Fibroblast of villous mesenchyme (primary cell): ENCODE measurements around the gene ATP9A. TPM values are rescaled to one million over a fixed set of nuclear protein-coding genes. Genes with fewer than 3 reads are reported as not detected.

Experiments used
- DNase-seq: peaks from one replicate; pipeline ENCODE4 v3.0.0-alpha.2; 2010; ENCODE audit warnings: low read depth
- H3K4me3 ChIP-seq: 2 replicates; pipeline ENCODE4 v1.5.1; 2011; ENCODE audit warnings: low read depth, mild to moderate bottlenecking, low read length
- total RNA-seq: library from RNA; depleted of rRNA; stranded (reverse); fragments of >200 nt; gene quantifications from 2 replicates; pipeline ENCODE4 v1.2.3, GENCODE V29; 2012
- TF ChIP-seq, protein P1 (sequence below): IDR thresholded peaks from 2 replicates; pipeline ENCODE4 v1.5.1; 2012; ENCODE audit warnings: low read depth, mild to moderate bottlenecking, low read length; ENCODE audit not compliant: insufficient read depth

ATP9A gene
- total RNA-seq, 1 donor: 6.9 TPM

DNA sequence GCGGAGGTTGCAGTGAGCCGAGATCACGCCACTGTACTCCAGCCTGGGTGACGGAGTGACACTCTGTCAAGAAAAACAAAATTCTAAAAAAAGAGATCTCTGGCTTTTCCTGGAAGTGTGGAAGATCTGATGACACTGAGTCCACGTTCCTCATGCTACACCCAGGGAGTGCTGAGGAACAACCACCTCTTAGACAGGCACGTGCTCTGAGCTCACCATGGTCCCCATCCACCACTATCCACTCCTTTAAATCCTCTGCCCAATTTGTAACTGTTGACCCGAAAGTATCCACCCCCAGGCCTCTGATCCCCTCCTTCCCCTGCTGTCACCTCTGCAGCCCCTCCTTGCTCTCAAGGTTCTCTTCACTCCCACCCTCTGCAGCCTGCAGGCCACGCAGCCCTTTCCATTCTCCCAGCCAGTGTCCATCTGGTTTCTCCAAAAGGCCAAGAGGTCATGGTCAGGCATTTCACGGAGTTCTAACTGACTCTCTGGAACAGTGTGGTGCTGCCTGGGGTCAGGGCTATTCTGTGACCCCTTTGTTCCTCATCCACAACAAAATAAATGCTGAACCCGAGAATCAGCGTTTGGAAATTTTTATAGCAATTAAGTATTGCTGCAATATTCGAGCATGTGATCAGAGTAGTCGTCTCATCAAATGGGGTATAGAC, 88.8 kb downstream of the ATP9A start:
- no peak for DNase-seq
- TF ChIP-seq, protein P1, sequence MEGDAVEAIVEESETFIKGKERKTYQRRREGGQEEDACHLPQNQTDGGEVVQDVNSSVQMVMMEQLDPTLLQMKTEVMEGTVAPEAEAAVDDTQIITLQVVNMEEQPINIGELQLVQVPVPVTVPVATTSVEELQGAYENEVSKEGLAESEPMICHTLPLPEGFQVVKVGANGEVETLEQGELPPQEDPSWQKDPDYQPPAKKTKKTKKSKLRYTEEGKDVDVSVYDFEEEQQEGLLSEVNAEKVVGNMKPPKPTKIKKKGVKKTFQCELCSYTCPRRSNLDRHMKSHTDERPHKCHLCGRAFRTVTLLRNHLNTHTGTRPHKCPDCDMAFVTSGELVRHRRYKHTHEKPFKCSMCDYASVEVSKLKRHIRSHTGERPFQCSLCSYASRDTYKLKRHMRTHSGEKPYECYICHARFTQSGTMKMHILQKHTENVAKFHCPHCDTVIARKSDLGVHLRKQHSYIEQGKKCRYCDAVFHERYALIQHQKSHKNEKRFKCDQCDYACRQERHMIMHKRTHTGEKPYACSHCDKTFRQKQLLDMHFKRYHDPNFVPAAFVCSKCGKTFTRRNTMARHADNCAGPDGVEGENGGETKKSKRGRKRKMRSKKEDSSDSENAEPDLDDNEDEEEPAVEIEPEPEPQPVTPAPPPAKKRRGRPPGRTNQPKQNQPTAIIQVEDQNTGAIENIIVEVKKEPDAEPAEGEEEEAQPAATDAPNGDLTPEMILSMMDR: no peak
- H3K4me3 ChIP-seq: no peak overlapping the region

DNA sequence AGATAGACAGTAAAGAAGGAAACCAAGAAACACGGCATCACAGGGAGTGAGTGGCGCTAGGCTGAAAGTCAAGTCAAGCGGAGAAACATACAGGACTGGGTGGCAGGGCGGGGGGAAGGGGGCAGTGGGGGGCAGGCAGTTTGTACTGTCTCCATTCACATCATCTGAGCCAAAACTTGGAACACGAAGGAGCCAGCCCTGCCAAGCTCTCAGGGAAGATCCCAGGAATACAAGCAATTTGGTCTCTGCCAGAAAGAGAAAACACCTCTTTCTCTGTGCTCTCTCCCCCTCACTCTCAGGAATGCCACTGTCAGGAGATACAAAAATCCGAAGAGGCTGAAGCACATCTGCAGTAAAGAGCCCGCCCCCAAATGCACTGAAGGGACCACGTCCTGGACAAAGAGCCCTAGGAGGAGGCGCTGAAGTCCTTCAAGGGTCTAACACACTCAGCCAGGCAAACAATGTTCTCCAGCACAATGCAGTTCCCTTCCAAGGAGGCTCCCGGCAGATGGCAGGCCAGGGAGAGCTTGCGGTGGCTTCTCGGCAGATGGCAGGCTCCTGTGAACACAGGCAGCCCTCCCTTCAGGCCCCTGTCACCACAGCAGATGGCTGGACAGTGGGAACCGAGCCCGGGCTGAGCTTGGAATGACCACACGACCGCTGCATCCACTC, 90.0 kb downstream of the ATP9A start:
- TF ChIP-seq, protein P1: no peak
- DNase-seq: no peak
- no peak overlapping the region for H3K4me3 ChIP-seq

DNA sequence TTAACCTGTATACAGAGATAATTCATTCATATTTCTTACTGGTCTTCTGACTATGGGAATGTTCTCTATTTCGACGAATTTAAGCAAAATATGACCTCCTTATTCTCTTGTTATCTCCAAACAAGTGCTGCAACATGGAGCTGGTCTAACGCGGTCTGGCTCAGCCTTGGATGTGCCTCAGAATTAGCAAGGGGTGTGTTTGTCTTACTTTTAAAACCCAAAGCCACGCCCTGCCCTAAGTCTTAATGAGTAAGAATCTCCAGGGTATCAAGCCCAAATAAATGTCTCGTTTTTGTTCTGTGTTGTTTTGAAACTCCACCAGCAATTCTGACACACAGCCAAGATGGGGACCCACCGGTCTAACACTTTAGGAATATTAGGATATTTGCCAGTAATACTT, 99.2 kb downstream of the ATP9A start:
- no peak for DNase-seq
- H3K4me3 ChIP-seq: no peak overlapping the region
- TF ChIP-seq, protein P1: no peak

DNA sequence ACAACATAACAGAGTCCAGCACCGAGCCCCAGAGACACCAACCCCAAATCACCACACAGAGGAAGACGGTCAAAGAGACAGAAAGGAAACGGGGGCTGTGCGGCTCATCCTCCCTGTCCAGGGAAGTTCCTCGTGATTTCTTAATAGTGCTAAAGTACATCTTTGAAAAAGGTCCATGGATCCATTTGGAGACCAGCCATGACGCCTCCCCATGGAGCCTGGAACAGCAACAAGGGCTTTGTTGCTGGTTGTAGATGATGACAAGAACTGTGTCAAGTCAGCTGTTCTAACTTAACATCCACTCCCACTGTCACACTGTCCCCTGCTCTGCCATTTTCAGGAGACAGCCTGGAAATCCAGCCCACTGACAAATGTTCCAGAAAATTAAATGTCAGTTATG, 99.7 kb downstream of the ATP9A start:
- no peak for DNase-seq
- no peak overlapping the region for H3K4me3 ChIP-seq
- TF ChIP-seq, protein P1: no peak

DNA sequence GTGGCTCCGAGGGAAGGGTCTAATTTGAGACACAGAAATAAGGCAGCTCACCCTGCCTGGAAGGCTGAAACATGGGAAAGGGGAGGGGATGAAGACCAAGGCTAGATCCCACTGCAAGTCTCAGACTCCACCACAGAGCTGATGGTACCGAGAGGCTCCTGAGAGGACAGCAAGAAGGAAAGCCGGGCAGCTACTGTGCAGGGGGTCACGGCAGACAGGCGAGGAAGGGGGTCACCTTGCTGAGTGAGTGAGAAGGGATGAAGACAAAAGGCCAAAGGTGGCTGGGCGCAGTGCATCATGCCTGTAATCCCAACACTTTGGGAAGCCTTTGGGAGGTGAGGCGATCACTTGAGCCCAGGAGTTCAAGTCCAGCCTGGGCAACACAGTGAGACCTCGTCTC, 100.7 kb downstream of the ATP9A start:
- TF ChIP-seq, protein P1: no peak
- H3K4me3 ChIP-seq: no peak overlapping the region
- DNase-seq: no peak

DNA sequence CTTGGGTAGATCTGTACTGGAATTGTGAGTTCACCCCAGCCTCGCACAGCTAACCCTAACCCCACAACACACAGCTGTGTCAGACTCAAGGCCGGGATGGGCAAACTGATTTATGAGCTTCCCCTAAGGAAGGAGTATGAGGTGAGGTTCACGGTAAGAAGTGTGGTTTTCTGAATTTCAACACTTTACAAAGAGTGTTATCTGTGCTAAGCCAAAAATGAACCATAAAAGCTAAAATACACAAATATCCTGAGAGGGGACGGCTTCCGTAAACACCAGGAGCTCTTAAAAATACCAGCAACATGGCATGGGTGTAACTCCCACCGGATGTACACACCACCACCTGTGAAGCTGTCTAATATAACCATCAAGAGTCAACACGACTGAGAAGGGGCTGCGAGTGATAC, 101.2 kb downstream of the ATP9A start:
- DNase-seq: peak; percentile 79
- TF ChIP-seq, protein P1: no peak
- H3K4me3 ChIP-seq: no peak overlapping the region

DNA sequence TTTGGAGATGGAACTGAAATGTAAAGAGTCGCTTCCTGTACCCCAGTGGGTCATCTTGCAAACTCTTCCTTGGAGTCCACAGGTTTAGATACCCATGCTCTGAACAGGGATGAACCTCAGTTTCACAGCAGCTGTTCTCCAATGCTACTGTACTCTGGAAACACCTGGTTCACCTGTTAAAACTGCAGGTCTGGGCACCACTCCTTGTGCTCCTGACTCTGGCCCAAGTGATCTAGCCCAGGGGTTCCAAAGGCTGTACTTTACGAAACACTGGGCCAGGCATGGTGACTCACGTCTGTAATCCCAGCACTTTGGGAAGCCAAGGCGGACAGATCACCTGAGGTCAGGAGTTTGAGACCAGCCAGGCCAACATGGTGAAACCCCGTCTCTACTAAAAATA, 102.1 kb downstream of the ATP9A start:
- TF ChIP-seq, protein P1: no peak
- no peak overlapping the region for H3K4me3 ChIP-seq
- no peak for DNase-seq
